ENCODE results near the gene USP14.

- TF ChIP-seq CTCF (IDR thresholded peaks at IDR 0.05 in 2 of 3, conservative IDR thresholded peaks at IDR 0.05 in 1 of 3; ENCODE audit: borderline replicate concordance in 1 of 3, insufficient read depth in 1 of 3, low read depth in 2 of 3, low read length in 2 of 3) = no peak
- TF ChIP-seq, protein P1, sequence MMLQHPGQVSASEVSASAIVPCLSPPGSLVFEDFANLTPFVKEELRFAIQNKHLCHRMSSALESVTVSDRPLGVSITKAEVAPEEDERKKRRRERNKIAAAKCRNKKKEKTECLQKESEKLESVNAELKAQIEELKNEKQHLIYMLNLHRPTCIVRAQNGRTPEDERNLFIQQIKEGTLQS (IDR thresholded peaks at IDR 0.05) = no peak
- no peak for TF ChIP-seq REST (IDR thresholded peaks at IDR 0.05; ENCODE audit: low read depth)
- no peak for TF ChIP-seq POLR2AphosphoS5 (IDR thresholded peaks at IDR 0.05; ENCODE audit: low read depth, low read length)
- TF ChIP-seq EZH2 (IDR thresholded peaks at IDR 0.05) = no peak
These were observed 1.6 kb downstream of the USP14 start for GRCh38 chr18:159933-160332.
